Activated naive CD8-positive, alpha-beta T cell treated with anti-CD3 and anti-CD28 coated beads, Interleukin-2, amount 10 ng/mL, durations not matched to agents 7 days and 5 days (primary cell): ENCODE data around the gene MRAP2. TPM values are rescaled to one million over a fixed set of nuclear protein-coding genes. Genes with fewer than 3 reads are reported as not detected.
"Not testable (repeated sequence)": the region's sequence is repeated elsewhere in the genome, so short reads cannot be mapped to it uniquely, and the experiment has no call there.

Experiments
- ATAC-seq: fragments of 150-1000 bp; cut with Tn5 transposase; one replicate; pipeline ENCODE4 v1.10.0; 2021; ENCODE audit warnings: low read depth, moderate library complexity
- POLR2A ChIA-PET: fragments of 350-600 bp; sonication (Branson Sonifier 250); formaldehyde crosslinking; loops from one replicate; lab custom pipeline; 2021; ENCODE audit warnings: antibody characterized with exemption; lab: Charles Lee
- DNase-seq: peaks from one replicate; pipeline ENCODE4 v3.0.0; 2021
- H3K27ac Mint-ChIP-seq: one replicate; pipeline ENCODE4 v1.8.0; 2022; ENCODE audit warnings: mild to moderate bottlenecking, mixed read lengths
- H3K27me3 Mint-ChIP-seq: one replicate; pipeline ENCODE4 v1.8.0; 2022; ENCODE audit warnings: mild to moderate bottlenecking, moderate library complexity, mixed read lengths
- H3K36me3 Mint-ChIP-seq: one replicate; pipeline ENCODE4 v1.8.0; 2021; ENCODE audit warnings: mild to moderate bottlenecking, mixed read lengths
- H3K4me1 Mint-ChIP-seq: one replicate; pipeline ENCODE4 v1.8.0; 2021; ENCODE audit warnings: mixed read lengths
- H3K4me3 Mint-ChIP-seq: one replicate; pipeline ENCODE4 v1.8.0; 2022; ENCODE audit warnings: mild to moderate bottlenecking, moderate library complexity, mixed read lengths
- H3K9me3 Mint-ChIP-seq: one replicate; pipeline ENCODE4 v1.8.0; 2021; ENCODE audit warnings: mixed read lengths
- total RNA-seq, 2 experiments: library from RNA; stranded (reverse); gene quantifications; one replicate each; pipeline ENCODE4 v1.2.3, GENCODE V29; 2021

MRAP2 gene
- total RNA-seq, 2 experiments from 2014 or later = not detected

GRCh38 chr6:84093441-84094435 is 60.2 kb downstream of the MRAP2 start:
- H3K9me3 Mint-ChIP-seq = peaks cover 2% of the 10 kb centered on the region
- H3K4me3 Mint-ChIP-seq = no peak overlapping the region
- POLR2A ChIA-PET = no interaction called here
- ATAC-seq (no peak), DNase-seq (no peak)
- H3K4me1 Mint-ChIP-seq = no peaks in the 10 kb centered on the region
- no peak overlapping the region for H3K27ac Mint-ChIP-seq
- H3K27me3 Mint-ChIP-seq = peaks cover 3% of the 10 kb centered on the region
- no peaks in the 10 kb centered on the region for H3K36me3 Mint-ChIP-seq

- POLR2A ChIA-PET = no interaction called here
- Mint-ChIP-seq H3K9me3 (peaks cover 2% of the 10 kb centered on the region), H3K27ac (no peak overlapping the region), H3K27me3 (no peaks in the 10 kb centered on the region), H3K4me1 (no peaks in the 10 kb centered on the region), H3K36me3 (no peaks in the 10 kb centered on the region), H3K4me3 (no peak overlapping the region)
- DNase-seq (no peak), ATAC-seq (no peak)
Measured at GRCh38 chr6:84095156-84095555, 61.6 kb downstream of the MRAP2 start.

- ATAC-seq = no peak
- no peaks in the 10 kb centered on the region for H3K9me3 Mint-ChIP-seq
- H3K27ac Mint-ChIP-seq = no peak overlapping the region
- DNase-seq = no peak
- no peaks in the 10 kb centered on the region for H3K36me3 Mint-ChIP-seq
- no peak overlapping the region for H3K4me3 Mint-ChIP-seq
- POLR2A ChIA-PET = no interaction called here
- peaks cover 2% of the 10 kb centered on the region for H3K27me3 Mint-ChIP-seq
- H3K4me1 Mint-ChIP-seq = no peaks in the 10 kb centered on the region
Measured at GRCh38 chr6:84103029-84103428, 69.5 kb downstream of the MRAP2 start.

- H3K27me3 Mint-ChIP-seq, H3K4me1 Mint-ChIP-seq, ATAC-seq, H3K9me3 Mint-ChIP-seq, H3K4me3 Mint-ChIP-seq, H3K27ac Mint-ChIP-seq, POLR2A ChIA-PET, H3K36me3 Mint-ChIP-seq, DNase-seq: not testable (repeated sequence)
Measured at GRCh38 chr6:84105215-84105924, 71.8 kb downstream of the MRAP2 start.

- DNase-seq = no peak
- Mint-ChIP-seq H3K36me3 (no peaks in the 10 kb centered on the region), H3K27me3 (no peaks in the 10 kb centered on the region), H3K4me3 (no peak overlapping the region), H3K4me1 (no peaks in the 10 kb centered on the region), H3K27ac (no peak overlapping the region), H3K9me3 (peaks cover 2% of the 10 kb centered on the region)
- ATAC-seq = no peak
- POLR2A ChIA-PET = no interaction called here
Measured at GRCh38 chr6:84107495-84107894, 73.9 kb downstream of the MRAP2 start.

- H3K9me3 Mint-ChIP-seq, H3K36me3 Mint-ChIP-seq, DNase-seq, POLR2A ChIA-PET, H3K4me1 Mint-ChIP-seq, H3K27me3 Mint-ChIP-seq, H3K4me3 Mint-ChIP-seq, ATAC-seq, H3K27ac Mint-ChIP-seq: not testable (repeated sequence)
Measured at GRCh38 chr6:84111351-84111750, 77.8 kb downstream of the MRAP2 start.

- peaks cover 10% of the 10 kb centered on the region for H3K9me3 Mint-ChIP-seq
- ATAC-seq, H3K27me3 Mint-ChIP-seq, H3K4me3 Mint-ChIP-seq, H3K4me1 Mint-ChIP-seq, H3K27ac Mint-ChIP-seq, DNase-seq, H3K36me3 Mint-ChIP-seq, POLR2A ChIA-PET: not testable (repeated sequence)
Measured at GRCh38 chr6:84114933-84115594, 81.5 kb downstream of the MRAP2 start.

- Mint-ChIP-seq H3K27me3 (peaks cover 3% of the 10 kb centered on the region), H3K27ac (no peak overlapping the region), H3K4me1 (no peaks in the 10 kb centered on the region), H3K9me3 (peaks cover 10% of the 10 kb centered on the region), H3K36me3 (peaks cover 1% of the 10 kb centered on the region), H3K4me3 (no peak overlapping the region)
- no peak for ATAC-seq
- POLR2A ChIA-PET = no interaction called here
- no peak for DNase-seq
Measured at GRCh38 chr6:84118191-84118590, 84.6 kb downstream of the MRAP2 start.

GRCh38 chr6:84119277-84119676 is 85.7 kb downstream of the MRAP2 start:
- Mint-ChIP-seq H3K27me3 (no peaks in the 10 kb centered on the region), H3K9me3 (peaks cover 6% of the 10 kb centered on the region), H3K4me1 (no peaks in the 10 kb centered on the region), H3K4me3 (no peak overlapping the region), H3K27ac (no peak overlapping the region), H3K36me3 (peaks cover 3% of the 10 kb centered on the region)
- ATAC-seq (no peak), DNase-seq (no peak)
- POLR2A ChIA-PET = no interaction called here

GRCh38 chr6:84123186-84123585 is 89.6 kb downstream of the MRAP2 start:
- Mint-ChIP-seq H3K4me3 (no peak overlapping the region), H3K27ac (no peak overlapping the region), H3K9me3 (no peaks in the 10 kb centered on the region), H3K27me3 (no peaks in the 10 kb centered on the region), H3K4me1 (no peaks in the 10 kb centered on the region), H3K36me3 (peaks cover 9% of the 10 kb centered on the region)
- POLR2A ChIA-PET = no interaction called here
- ATAC-seq = no peak
- DNase-seq = no peak

GRCh38 chr6:84129588-84129987 is 96.0 kb downstream of the MRAP2 start:
- not testable (repeated sequence) for ATAC-seq
- peaks cover 17% of the 10 kb centered on the region for H3K36me3 Mint-ChIP-seq

GRCh38 chr6:84133385-84133784 is 99.8 kb downstream of the MRAP2 start:
- POLR2A ChIA-PET, H3K27me3 Mint-ChIP-seq, DNase-seq, H3K4me3 Mint-ChIP-seq, H3K27ac Mint-ChIP-seq, H3K4me1 Mint-ChIP-seq, ATAC-seq: not testable (repeated sequence)
- peaks cover 14% of the 10 kb centered on the region for H3K9me3 Mint-ChIP-seq
- H3K36me3 Mint-ChIP-seq = peaks cover 13% of the 10 kb centered on the region

More at GRCh38 chr6:84129588-84129987, 96.0 kb downstream of the MRAP2 start:
- H3K27ac Mint-ChIP-seq, DNase-seq, H3K27me3 Mint-ChIP-seq, H3K4me1 Mint-ChIP-seq, POLR2A ChIA-PET, H3K4me3 Mint-ChIP-seq: not testable (repeated sequence)
- H3K9me3 Mint-ChIP-seq = peaks cover 14% of the 10 kb centered on the region

GRCh38 chr6:84135291-84135690 is 101.7 kb downstream of the MRAP2 start:
- DNase-seq (no peak), ATAC-seq (no peak)
- no peaks in the 10 kb centered on the region for H3K27me3 Mint-ChIP-seq
- H3K4me1 Mint-ChIP-seq = no peaks in the 10 kb centered on the region
- POLR2A ChIA-PET = no interaction called here
- peaks cover 12% of the 10 kb centered on the region for H3K9me3 Mint-ChIP-seq
- no peak overlapping the region for H3K4me3 Mint-ChIP-seq
- H3K27ac Mint-ChIP-seq = no peak overlapping the region
- H3K36me3 Mint-ChIP-seq = peaks cover 13% of the 10 kb centered on the region
